IMR-90 (cell line): ENCODE results near the gene LRP6. TPM values are rescaled to one million over a fixed set of nuclear protein-coding genes. Genes with fewer than 3 reads are reported as not detected.
A peak's percentile ranks its signal among the peaks of the same experiment; 100 is the strongest.

Experiments used
- ATAC-seq: fragments of 200-7000 bp; cut with Tn5 transposase; 2 replicates; pipeline ENCODE4 v1.9.1; 2020; ENCODE audit warnings: low read depth, mild to moderate bottlenecking, moderate library complexity
- BruUV-seq: library from RNA; stranded (reverse); fragments of 400-500 nt; replicated peaks from 2 replicates; lab custom pipeline; 2021; lab: Mats Ljungman, UMichigan
- CTCF ChIA-PET: fragments of 300-600 bp; formaldehyde crosslinking; extraction: SDS; loops from one replicate; lab custom pipeline; 2021; ENCODE audit warnings: antibody characterized with exemption; lab: Yijun Ruan, JAX
- POLR2A ChIA-PET: fragments of 300-600 bp; sonication (Branson Sonifier 250); formaldehyde crosslinking; loops from one replicate; lab custom pipeline; 2022; ENCODE audit warnings: antibody characterized with exemption; ENCODE audit not compliant: unreplicated experiment; lab: Charles Lee
- DNase-seq: peaks from one replicate; pipeline ENCODE4 v3.0.0; 2013
- H2AFZ ChIP-seq: replicated peaks from 2 replicates; pipeline ENCODE3; 2013; ENCODE audit warnings: low read length, mild to moderate bottlenecking; ENCODE audit not compliant: poor library complexity
- H2AK5ac ChIP-seq: 2 replicates; pipeline ENCODE4 v1.6.1; 2013; ENCODE audit warnings: low read depth, low read length, inconsistent platforms
- H2AK9ac ChIP-seq: replicated peaks from 2 replicates; pipeline ENCODE3; 2013; ENCODE audit warnings: mild to moderate bottlenecking, low read depth, low read length, moderate library complexity; ENCODE audit not compliant: poor library complexity
- H2BK120ac ChIP-seq: 2 replicates; pipeline ENCODE4 v1.6.1; 2013; ENCODE audit warnings: low read depth, low read length, inconsistent platforms
- H2BK15ac ChIP-seq: 3 replicates; pipeline ENCODE4 v1.6.1; 2013; ENCODE audit warnings: low read depth, low read length, inconsistent platforms
- H2BK20ac ChIP-seq: 2 replicates; pipeline ENCODE4 v1.6.1; 2013; ENCODE audit warnings: low read depth, mild to moderate bottlenecking, inconsistent platforms, low read length, moderate library complexity
- H2BK5ac ChIP-seq: 2 replicates; pipeline ENCODE4 v1.6.1; 2013; ENCODE audit warnings: mild to moderate bottlenecking, low read depth, low read length, inconsistent platforms; ENCODE audit not compliant: poor library complexity, severe bottlenecking
- H3K14ac ChIP-seq: replicated peaks from 2 replicates; pipeline ENCODE4 v1.6.1; 2013; ENCODE audit warnings: low read depth, low read length, inconsistent platforms
- H3K18ac ChIP-seq: 2 replicates; pipeline ENCODE4 v1.6.1; 2013; ENCODE audit warnings: low read depth, low read length, control low read depth
- H3K23ac ChIP-seq: 2 replicates; pipeline ENCODE4 v1.6.1; 2013; ENCODE audit warnings: low read depth, low read length, inconsistent platforms
- H3K27ac ChIP-seq: 2 replicates; pipeline ENCODE4 v1.5.1; 2013; ENCODE audit warnings: mild to moderate bottlenecking, control low read depth, low read length; ENCODE audit not compliant: insufficient read depth
- H3K27me3 ChIP-seq: 2 replicates; pipeline ENCODE4 v1.6.1; 2013; ENCODE audit warnings: low read length; ENCODE audit not compliant: control insufficient read depth, insufficient read depth
- H3K36me3 ChIP-seq: 2 replicates; pipeline ENCODE4 v1.6.1; 2013; ENCODE audit warnings: low read length, mixed read lengths; ENCODE audit not compliant: control insufficient read depth, insufficient read depth
- H3K4ac ChIP-seq: 2 replicates; pipeline ENCODE4 v1.6.1; 2013; ENCODE audit warnings: low read depth, low read length, inconsistent platforms
- H3K4me1 ChIP-seq: 2 replicates; pipeline ENCODE4 v1.6.1; 2013; ENCODE audit warnings: low read length, mixed read lengths; ENCODE audit not compliant: control insufficient read depth, insufficient read depth
- H3K4me2 ChIP-seq: 2 replicates; pipeline ENCODE4 v1.6.1; 2013; ENCODE audit warnings: low read depth, mild to moderate bottlenecking, control low read depth, low read length, moderate library complexity
- H3K4me3 ChIP-seq: 2 replicates; pipeline ENCODE4 v1.5.1; 2013; ENCODE audit warnings: low read depth, mild to moderate bottlenecking, control low read depth, low read length, moderate library complexity; ENCODE audit not compliant: insufficient read depth
- H3K56ac ChIP-seq: 2 replicates; pipeline ENCODE4 v1.6.1; 2013; ENCODE audit warnings: low read length, inconsistent platforms; ENCODE audit not compliant: insufficient read depth; ENCODE audit errors: extremely low read depth
- H3K79me1 ChIP-seq, 2 experiments: 2 replicates each; pipeline ENCODE4 v1.6.1; 2013; ENCODE audit warnings: low read length in 2 of 2, inconsistent platforms in 1 of 2, low read depth in 1 of 2
- H3K9ac ChIP-seq: 2 replicates; pipeline ENCODE4 v1.6.1; 2013; ENCODE audit warnings: low read depth, low read length, control low read depth
- H3K9me1 ChIP-seq: 2 replicates; pipeline ENCODE4 v1.6.1; 2013; ENCODE audit warnings: low read length, inconsistent platforms; ENCODE audit not compliant: insufficient read depth
- H3K9me3 ChIP-seq: 2 replicates; pipeline ENCODE4 v1.6.1; 2013; ENCODE audit warnings: low read length; ENCODE audit not compliant: control insufficient read depth, insufficient read depth
- H4K20me1 ChIP-seq: 2 replicates; pipeline ENCODE4 v1.6.1; 2013; ENCODE audit warnings: low read length, inconsistent platforms; ENCODE audit not compliant: insufficient read depth
- H4K5ac ChIP-seq: 2 replicates; pipeline ENCODE4 v1.6.1; 2013; ENCODE audit warnings: mild to moderate bottlenecking, low read depth, low read length, control low read depth
- H4K8ac ChIP-seq, 2 experiments: 2 replicates each; pipeline ENCODE4 v1.6.1; 2013; ENCODE audit warnings: low read depth in 2 of 2, low read length in 2 of 2, control low read depth in 1 of 2, inconsistent platforms in 1 of 2
- H4K91ac ChIP-seq: 2 replicates; pipeline ENCODE4 v1.6.1; 2013; ENCODE audit warnings: low read depth, low read length, inconsistent platforms; ENCODE audit not compliant: insufficient read depth
- CTCF ChIP-seq: conservative IDR thresholded peaks from 2 replicates; pipeline ENCODE4 v1.5.1; 2012; ENCODE audit warnings: mild to moderate bottlenecking, low read depth, low read length, improper control_type of control experiment
- MAFK ChIP-seq: IDR thresholded peaks from 2 replicates; pipeline ENCODE4 v1.6.1; 2012; ENCODE audit warnings: low read depth, low read length, improper control_type of control experiment
- RAD21 ChIP-seq: IDR thresholded peaks from 2 replicates; pipeline ENCODE4 v1.6.1; 2012; ENCODE audit warnings: low read length, improper control_type of control experiment
- SMC3 ChIP-seq: fragments of 150-350 bp; IDR thresholded peaks from 2 replicates; pipeline ENCODE4 v1.6.1; 2016; ENCODE audit warnings: low read depth, mild to moderate bottlenecking, antibody characterized with exemption, low read length, moderate library complexity
- WGBS, 2 experiments: methylation state at CpG; one replicate each; pipeline versions ENCODE4 v1.1.5 to v1.1.7; 2013; ENCODE audit warnings: missing lambda C conversion rate in 2 of 2; ENCODE audit not compliant: insufficient read length in 1 of 2; ENCODE audit errors: extremely low coverage in 2 of 2; 5-methylcytosine and 5-hydroxymethylcytosine counted together
- dilution Hi-C: fragments of 300-500 bp; cut with HindIII; formaldehyde crosslinking; loops from one replicate; pipeline ENCODE4 v1.14.3; 2018; ENCODE audit warnings: low sequenced_read_pairs; ENCODE audit not compliant: unreplicated experiment
- in situ Hi-C: fragments of 300-500 bp; cut with MboI; formaldehyde crosslinking; loops from 3 replicates; pipeline ENCODE4 v1.14.3; 2019; ENCODE audit warnings: low sequenced_read_pairs, inconsistent platforms, mixed read lengths
- intact Hi-C: fragments of 100-400 bp; cut with micrococcal nuclease; formaldehyde crosslinking; loops from 2 replicates; pipeline ENCODE4 v1.10.0; 2022
- polyA plus RNA-seq, 3 experiments: library from polyadenylated mRNA; depleted of rRNA; stranded (reverse); fragments of >200 nt; gene quantifications; 2 replicates each; pipeline ENCODE4 v1.2.3, GENCODE V29; 2012; ENCODE audit warnings: low replicate concordance in 1 of 3
- total RNA-seq: library from RNA; depleted of rRNA; stranded (reverse); fragments of >200 nt; gene quantifications from 2 replicates; pipeline ENCODE4 v1.2.3, GENCODE V29; 2012

LRP6 gene
- total and polyA plus RNA-seq, 2 of the 4 experiments (the other 2 are of a cell fraction), result 14.2 to 32.1 TPM

- Histone ChIP-seq H2AFZ (peak overlapping the region; percentile 87), H3K27me3 (no peaks in the 10 kb centered on the region), H4K91ac (peak overlapping the region; percentile 67; the same call in 1 of the 2 replicates), H3K18ac (peak overlapping the region; percentile 8; the same call in 1 of the 2 replicates), H3K14ac (peak overlapping the region; percentile 62), H2BK5ac (no peak overlapping the region), H3K9me1 (no peaks in the 10 kb centered on the region), H4K20me1 (no peaks in the 10 kb centered on the region), H4K5ac (peak overlapping the region; percentile 58), H3K4me2 (no peak overlapping the region), H2BK20ac (peak overlapping the region; percentile 55; the same call in 1 of the 2 replicates), H3K9ac (peak overlapping the region; percentile 40), H2AK5ac (peak overlapping the region; percentile 27; the same call in 1 of the 2 replicates), H3K4me3 (no peak overlapping the region), H2BK120ac (peak overlapping the region; percentile 70), H3K23ac (peak overlapping the region; percentile 21; the same call in 1 of the 2 replicates), H3K4me1 (peaks cover 3% of the 10 kb centered on the region), H3K4ac (peak overlapping the region; percentile 70), H4K8ac (peak overlapping the region; percentile 29 to 83; a peak in 3 of 4 replicates), H3K79me1 (no peaks in the 10 kb centered on the region), H2AK9ac (no peak overlapping the region), H3K27ac (no peak overlapping the region), H3K9me3 (no peaks in the 10 kb centered on the region), H3K56ac (no peak overlapping the region), H3K36me3 (no peaks in the 10 kb centered on the region), H2BK15ac (peak overlapping the region; percentile 16; the same call in 1 of the 3 replicates)
- in situ Hi-C loops (loop anchor here (10.0 kb wide), 1 partner anchor 253 kb away; no protein-coding TSS in a partner anchor), dilution Hi-C loops (no loop called here), intact Hi-C loops (loop anchor here (1.0 to 5.0 kb wide), 4 partner anchors 185 to 622 kb away; partner anchors contain the start of gene LRP6)
- ChIA-PET POLR2A (interaction anchor here (0.6 kb wide), 1 partner anchor 185 kb away, joined by 3 read pairs; the partner anchor contains the start of gene LRP6), CTCF (interaction anchor here (0.9 to 1.8 kb wide), 3 partner anchors 10 to 251 kb away, joined by 3 to 9 read pairs (median 5); no protein-coding TSS in a partner anchor)
- DNase-seq (peak; percentile 55), ATAC-seq (peak; percentile 75)
- BruUV-seq, result no TSS peak
- peak; percentile 56 for TF ChIP-seq RAD21
- TF ChIP-seq MAFK, result no peak
- TF ChIP-seq SMC3, result peak; percentile 35
- peak; percentile 46 for TF ChIP-seq CTCF
- no CpG with 5 or more reads among the region's 3 CpGs for WGBS, 2 experiments
Measured at GRCh38 chr12:12081836-12082497, 184.9 kb downstream of the LRP6 start.
